ENCODE results near the gene NLK. TPM values are rescaled to one million over a fixed set of nuclear protein-coding genes. Genes with fewer than 3 reads are reported as not detected.
"Not testable (repeated sequence)": the region's sequence is repeated elsewhere in the genome, so short reads cannot be mapped to it uniquely, and the experiment has no call there.

The NLK gene
- total RNA-seq, 4 donors from 2014 or later = 24.7 to 37.5 (median 32.4) TPM

DNA sequence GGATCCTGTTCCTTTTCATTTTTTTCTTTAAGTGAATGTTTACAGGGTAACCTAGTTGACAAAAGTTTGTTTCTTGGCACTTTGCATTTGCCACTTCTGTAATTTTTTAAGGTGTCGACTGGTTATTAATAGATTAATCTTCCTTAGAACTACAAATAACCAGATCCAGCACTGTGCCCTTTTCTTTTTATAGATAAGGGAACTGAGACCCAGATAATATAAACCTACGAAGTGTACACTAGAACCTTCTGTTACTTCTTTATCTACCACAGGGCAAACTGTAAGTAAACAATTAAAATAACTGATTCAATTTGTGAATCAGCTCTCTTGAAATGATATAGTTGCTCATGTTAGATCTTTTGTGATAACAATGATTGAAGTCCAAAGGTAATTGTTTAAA is 55.4 kb downstream of the NLK start:
- Histone ChIP-seq H3K9me3 (no peaks in the 10 kb centered on the region), H3K36me3 (no peaks in the 10 kb centered on the region), H3K27me3 (no peaks in the 10 kb centered on the region), H3K27ac (no peak overlapping the region), H3K4me3 (no peak overlapping the region), H3K4me1 (peaks cover 0 to 5% (median 3%) of the 10 kb centered on the region in 4 donors)
- DNase-seq (ENCODE audit: low spot score in 2 of 2) = no peak
- 83 to 84% methylated on average over 2 of the region's 2 CpGs for WGBS, 2 donors
- no peak for TF ChIP-seq POLR2A (IDR thresholded peaks at IDR 0.05)
- TF ChIP-seq, protein P1, sequence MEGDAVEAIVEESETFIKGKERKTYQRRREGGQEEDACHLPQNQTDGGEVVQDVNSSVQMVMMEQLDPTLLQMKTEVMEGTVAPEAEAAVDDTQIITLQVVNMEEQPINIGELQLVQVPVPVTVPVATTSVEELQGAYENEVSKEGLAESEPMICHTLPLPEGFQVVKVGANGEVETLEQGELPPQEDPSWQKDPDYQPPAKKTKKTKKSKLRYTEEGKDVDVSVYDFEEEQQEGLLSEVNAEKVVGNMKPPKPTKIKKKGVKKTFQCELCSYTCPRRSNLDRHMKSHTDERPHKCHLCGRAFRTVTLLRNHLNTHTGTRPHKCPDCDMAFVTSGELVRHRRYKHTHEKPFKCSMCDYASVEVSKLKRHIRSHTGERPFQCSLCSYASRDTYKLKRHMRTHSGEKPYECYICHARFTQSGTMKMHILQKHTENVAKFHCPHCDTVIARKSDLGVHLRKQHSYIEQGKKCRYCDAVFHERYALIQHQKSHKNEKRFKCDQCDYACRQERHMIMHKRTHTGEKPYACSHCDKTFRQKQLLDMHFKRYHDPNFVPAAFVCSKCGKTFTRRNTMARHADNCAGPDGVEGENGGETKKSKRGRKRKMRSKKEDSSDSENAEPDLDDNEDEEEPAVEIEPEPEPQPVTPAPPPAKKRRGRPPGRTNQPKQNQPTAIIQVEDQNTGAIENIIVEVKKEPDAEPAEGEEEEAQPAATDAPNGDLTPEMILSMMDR (IDR thresholded peaks at IDR 0.05) = no peak
- no peak for TF ChIP-seq EP300 (IDR thresholded peaks at IDR 0.05)

DNA sequence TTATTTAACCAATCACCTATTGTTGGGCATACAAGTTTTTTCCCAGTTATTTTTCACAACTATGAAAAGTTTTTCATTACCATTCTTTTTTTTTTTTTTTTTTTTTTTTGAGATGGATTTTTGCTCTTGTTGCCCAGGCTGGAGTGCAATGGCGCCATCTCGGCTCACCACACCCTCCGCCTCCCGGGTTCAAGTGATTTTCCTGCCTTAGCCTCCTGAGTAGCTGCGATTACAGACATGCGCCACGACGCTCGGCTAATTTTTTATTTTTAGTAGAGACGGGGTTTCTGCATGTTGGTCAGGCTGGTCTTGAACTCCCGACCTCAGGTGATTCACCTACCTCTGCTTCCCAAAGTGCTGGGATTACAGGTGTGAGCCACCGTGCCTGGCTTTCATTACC is 56.1 kb downstream of the NLK start:
- not testable (repeated sequence) for H3K4me1 ChIP-seq; H3K36me3 ChIP-seq; H3K4me3 ChIP-seq; DNase-seq (ENCODE audit: low spot score in 2 of 2); H3K9me3 ChIP-seq; H3K27ac ChIP-seq; H3K27me3 ChIP-seq
- 96 to 98% methylated on average over 12 of the region's 12 CpGs for WGBS, 2 donors

DNA sequence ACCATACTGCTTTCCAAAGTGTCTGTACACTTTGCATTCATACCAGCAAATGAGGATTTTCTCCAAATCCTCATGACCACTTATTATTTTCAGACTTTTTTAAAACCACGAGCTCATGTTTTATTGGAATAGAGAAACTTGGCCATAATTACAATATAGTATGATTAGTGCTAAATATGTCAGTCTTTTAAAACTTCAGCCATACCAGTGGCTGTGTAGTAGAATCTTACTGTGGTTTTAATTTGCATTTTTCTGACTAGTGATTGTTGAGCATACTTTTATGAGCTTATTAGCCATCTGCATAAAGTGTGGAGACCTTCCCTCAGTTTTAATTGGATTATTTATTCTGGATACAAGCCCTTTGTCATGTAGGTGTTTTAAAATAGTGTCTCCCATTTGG is 57.8 kb downstream of the NLK start:
- no peak overlapping the region for H3K27ac ChIP-seq
- no peaks in the 10 kb centered on the region for H3K36me3 ChIP-seq
- peaks cover 0 to 5% (median 3%) of the 10 kb centered on the region in 4 donors for H3K4me1 ChIP-seq
- H3K9me3 ChIP-seq = no peaks in the 10 kb centered on the region
- DNase-seq (ENCODE audit: low spot score in 2 of 2) = no peak
- TF ChIP-seq, protein P1 (IDR thresholded peaks at IDR 0.05) = no peak
- no peak for TF ChIP-seq POLR2A (IDR thresholded peaks at IDR 0.05)
- no peak for TF ChIP-seq EP300 (IDR thresholded peaks at IDR 0.05)
- 88 to 89% methylated on average over 1 of the region's 1 CpG for WGBS, 2 donors
- no peak overlapping the region for H3K4me3 ChIP-seq
- no peaks in the 10 kb centered on the region for H3K27me3 ChIP-seq

DNA sequence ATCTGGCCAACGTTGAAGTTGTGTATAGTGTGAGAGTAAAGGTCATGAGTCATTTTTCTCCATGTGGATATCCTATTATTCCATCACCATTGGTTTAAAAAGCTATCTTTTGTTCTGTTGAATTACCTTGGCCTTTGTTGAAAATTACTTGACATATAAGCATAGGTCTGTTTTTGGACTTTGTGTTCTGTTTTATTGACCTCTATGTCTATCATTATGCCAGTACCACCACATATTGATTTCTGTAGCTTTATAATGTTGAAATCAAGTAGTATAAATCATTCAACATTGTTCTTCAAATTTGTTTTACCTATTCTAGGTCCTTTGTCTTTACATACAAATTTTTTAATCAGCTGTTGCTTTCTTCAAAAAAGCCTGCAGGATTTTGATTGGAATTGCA is 58.5 kb downstream of the NLK start:
- no peaks in the 10 kb centered on the region for H3K27me3 ChIP-seq
- DNase-seq (ENCODE audit: low spot score in 2 of 2) = no peak
- 47 to 54% methylated on average over 1 of the region's 1 CpG for WGBS, 2 donors
- no peaks in the 10 kb centered on the region for H3K9me3 ChIP-seq
- no peak overlapping the region for H3K4me3 ChIP-seq
- TF ChIP-seq POLR2A (IDR thresholded peaks at IDR 0.05) = no peak
- TF ChIP-seq, protein P1 (IDR thresholded peaks at IDR 0.05) = no peak
- TF ChIP-seq EP300 (IDR thresholded peaks at IDR 0.05) = no peak
- H3K4me1 ChIP-seq = peaks cover 0 to 5% (median 3%) of the 10 kb centered on the region in 4 donors
- no peak overlapping the region for H3K27ac ChIP-seq
- H3K36me3 ChIP-seq = no peaks in the 10 kb centered on the region

DNA sequence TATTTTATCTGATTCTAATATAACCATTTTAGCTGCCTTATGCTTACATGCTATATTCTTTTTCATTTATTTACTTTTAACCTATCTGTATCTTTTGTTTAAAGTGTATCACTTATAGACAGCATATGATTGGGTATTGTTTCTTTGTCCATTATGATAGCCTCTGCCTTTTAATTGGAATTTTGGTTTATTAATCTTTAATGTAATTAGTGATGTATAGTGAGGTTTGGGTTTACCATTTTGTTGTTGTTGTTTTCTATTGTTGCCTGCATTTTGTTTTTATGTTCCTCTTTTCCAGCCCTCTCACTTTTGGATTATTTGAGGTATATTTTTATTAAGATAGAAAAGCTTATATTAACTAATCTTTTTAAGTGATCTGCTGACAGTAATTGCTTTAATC is 59.4 kb downstream of the NLK start:
- H3K9me3 ChIP-seq = no peaks in the 10 kb centered on the region
- no peak for TF ChIP-seq EP300 (IDR thresholded peaks at IDR 0.05)
- TF ChIP-seq POLR2A (IDR thresholded peaks at IDR 0.05) = no peak
- TF ChIP-seq, protein P1 (IDR thresholded peaks at IDR 0.05) = no peak
- peaks cover 0 to 5% (median under 1%) of the 10 kb centered on the region in 4 donors for H3K4me1 ChIP-seq
- no peak overlapping the region for H3K4me3 ChIP-seq
- no peaks in the 10 kb centered on the region for H3K36me3 ChIP-seq
- no peaks in the 10 kb centered on the region for H3K27me3 ChIP-seq
- H3K27ac ChIP-seq = no peak overlapping the region
- no peak for DNase-seq (ENCODE audit: low spot score in 2 of 2)

DNA sequence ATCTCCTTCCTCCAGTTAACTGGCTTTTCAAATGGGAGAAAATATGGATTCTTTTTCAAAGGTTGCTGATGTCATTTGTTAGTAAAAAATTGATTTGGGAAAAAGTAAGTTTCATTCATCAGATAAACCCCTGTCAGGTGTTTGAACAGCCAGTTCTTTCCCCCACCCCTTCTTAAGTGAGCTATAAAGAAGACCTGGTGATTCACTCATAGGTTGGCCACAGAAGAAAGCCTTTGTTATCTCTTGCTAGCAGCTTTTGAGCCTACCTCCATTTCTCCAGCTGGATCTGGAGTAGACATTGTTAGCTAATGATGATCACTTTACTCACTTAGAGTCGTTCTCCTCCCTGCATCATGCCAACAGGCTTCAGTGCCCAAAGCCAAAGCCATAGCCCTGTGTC is 63.0 kb downstream of the NLK start:
- Histone ChIP-seq H3K27me3 (no peaks in the 10 kb centered on the region), H3K4me3 (no peak overlapping the region), H3K27ac (no peak overlapping the region), H3K36me3 (no peaks in the 10 kb centered on the region), H3K4me1 (no peaks in the 10 kb centered on the region), H3K9me3 (peaks cover 0 to 8% (median 0%) of the 10 kb centered on the region in 4 donors)
- 60 to 65% methylated on average over 1 of the region's 1 CpG for WGBS, 2 donors
- no peak for DNase-seq (ENCODE audit: low spot score in 2 of 2)
- TF ChIP-seq EP300 (IDR thresholded peaks at IDR 0.05) = no peak
- TF ChIP-seq, protein P1 (IDR thresholded peaks at IDR 0.05) = no peak
- TF ChIP-seq POLR2A (IDR thresholded peaks at IDR 0.05) = no peak

All from tibial nerve (tissue), 4 donors.